GM18868 (cell line): ENCODE measurements around the gene LMF2.

Experiments used
- ATAC-seq: cut with Tn5 transposase; IDR thresholded peaks from one replicate; pipeline ENCODE4 v1.9.1; 2021; ENCODE audit warnings: mild to moderate bottlenecking, moderate library complexity; ENCODE audit not compliant: unreplicated experiment

Gene LMF2

GRCh38 chr22:50483556-50483955 lies 23.9 kb downstream of the LMF2 start:
- ATAC-seq, result no peak

GRCh38 chr22:50483106-50483505 lies 24.4 kb downstream of the LMF2 start:
- no peak for ATAC-seq

GRCh38 chr22:50482107-50483074 lies 25.1 kb downstream of the LMF2 start:
- ATAC-seq, result no peak

GRCh38 chr22:50481440-50482106 lies 25.9 kb downstream of the LMF2 start, which contains the start of gene ADM2:
Gene ADM2, plus strand, starts transcription at chr22:50481543. Its CDS starts 305 bp downstream, at chr22:50481848.
- no peak for ATAC-seq

GRCh38 chr22:50481045-50481439 lies 26.5 kb downstream of the LMF2 start:
- ATAC-seq, result no peak

- ATAC-seq, result no peak
Observed at GRCh38 chr22:50479721-50480120, 27.8 kb downstream of the LMF2 start.

- no peak for ATAC-seq
Observed at GRCh38 chr22:50477923-50478322, 29.6 kb downstream of the LMF2 start.

GRCh38 chr22:50476868-50477267 lies 30.6 kb downstream of the LMF2 start:
- ATAC-seq, result no peak

GRCh38 chr22:50475652-50476002 lies 31.9 kb downstream of the LMF2 start:
- no peak for ATAC-seq

GRCh38 chr22:50474710-50475651 lies 32.5 kb downstream of the LMF2 start, which contains the start of gene SBF1:
Gene SBF1, minus strand, starts transcription at chr22:50475035. Its CDS starts 195 bp downstream, at chr22:50474840.
- peak; percentile 78 for ATAC-seq

GRCh38 chr22:50473855-50474671 lies 33.4 kb downstream of the LMF2 start:
- no peak for ATAC-seq

- no peak for ATAC-seq
Observed at GRCh38 chr22:50473088-50473487, 34.4 kb downstream of the LMF2 start.

- no peak for ATAC-seq
Observed at GRCh38 chr22:50471962-50472361, 35.5 kb downstream of the LMF2 start.

GRCh38 chr22:50471197-50471847 lies 36.2 kb downstream of the LMF2 start:
- ATAC-seq, result no peak

- ATAC-seq, result no peak
Observed at GRCh38 chr22:50470491-50470890, 37.0 kb downstream of the LMF2 start.

GRCh38 chr22:50469377-50470305 lies 37.9 kb downstream of the LMF2 start:
- peak; percentile 70 for ATAC-seq

- no peak for ATAC-seq
Observed at GRCh38 chr22:50468626-50469025, 38.9 kb downstream of the LMF2 start.

- ATAC-seq, result no peak
Observed at GRCh38 chr22:50467773-50468440, 39.6 kb downstream of the LMF2 start.
